ENCODE measurements around the gene JPH2.

The JPH2 gene

DNA sequence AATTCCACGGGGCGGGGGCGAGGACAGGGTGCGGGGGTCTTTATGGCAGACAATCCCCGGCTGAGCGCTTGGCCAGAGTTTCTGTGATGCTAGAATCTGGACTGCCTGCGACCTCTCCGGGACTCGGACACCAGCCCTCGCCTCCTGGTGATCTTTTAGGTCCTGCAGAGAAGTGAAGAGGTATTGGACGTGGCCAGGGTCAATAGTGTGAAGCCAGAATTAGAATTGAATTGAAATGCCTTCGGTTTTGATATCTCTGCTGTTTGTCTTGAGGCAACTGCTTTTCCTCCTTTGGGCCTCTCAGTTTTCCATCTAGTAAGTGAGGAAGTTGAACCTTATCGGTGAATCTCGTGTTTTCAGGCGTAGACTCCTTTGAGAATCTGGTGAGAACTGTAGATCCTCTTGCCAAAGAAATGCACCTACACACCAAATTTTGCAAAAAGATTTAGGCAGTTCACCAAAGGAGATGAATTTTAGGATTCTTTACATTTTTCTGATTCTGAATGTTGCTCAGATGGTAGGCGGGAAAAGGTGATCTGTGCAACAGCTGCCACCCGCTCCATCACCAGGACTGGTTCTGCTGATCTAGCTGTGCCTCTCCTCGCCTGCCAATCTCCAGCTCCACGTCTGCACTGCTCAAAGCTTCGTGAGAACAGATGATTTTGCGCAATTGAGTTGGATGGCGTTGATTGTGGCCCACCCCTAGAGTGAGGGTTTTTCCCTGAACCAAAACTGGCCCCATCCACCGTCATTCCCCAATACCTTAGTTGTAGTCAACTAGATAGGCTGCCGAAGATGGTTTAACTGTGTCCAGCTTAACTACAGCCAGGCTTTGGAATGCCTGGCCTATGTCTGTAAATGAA is 24.4 kb upstream of the JPH2 start:
- H3K9ac ChIP-seq (ENCODE audit: low read length): peak overlapping the region; percentile 89
- H3F3A ChIP-seq (ENCODE audit: insufficient read depth, low read length): peaks cover 12% of the 10 kb centered on the region
- H3K9me3 ChIP-seq (replicated peaks; ENCODE audit: insufficient read depth, low read length): no peaks in the 10 kb centered on the region
- H2AFZ ChIP-seq (ENCODE audit: low read length): peak overlapping the region; percentile 50
- peaks cover 16% of the 10 kb centered on the region for H4K20me1 ChIP-seq (ENCODE audit: insufficient read depth, low read length)
- peak overlapping the region; percentile 76 for H3K4me2 ChIP-seq (ENCODE audit: low read depth, low read length)
- TF ChIP-seq EZH2 (optimal IDR thresholded peaks at IDR 0.05; ENCODE audit: low read depth, low read length) (no peak), EZH2phosphoT487 (IDR thresholded peaks at IDR 0.05; ENCODE audit: low read length) (no peak)
- TF ChIP-seq, protein P1, sequence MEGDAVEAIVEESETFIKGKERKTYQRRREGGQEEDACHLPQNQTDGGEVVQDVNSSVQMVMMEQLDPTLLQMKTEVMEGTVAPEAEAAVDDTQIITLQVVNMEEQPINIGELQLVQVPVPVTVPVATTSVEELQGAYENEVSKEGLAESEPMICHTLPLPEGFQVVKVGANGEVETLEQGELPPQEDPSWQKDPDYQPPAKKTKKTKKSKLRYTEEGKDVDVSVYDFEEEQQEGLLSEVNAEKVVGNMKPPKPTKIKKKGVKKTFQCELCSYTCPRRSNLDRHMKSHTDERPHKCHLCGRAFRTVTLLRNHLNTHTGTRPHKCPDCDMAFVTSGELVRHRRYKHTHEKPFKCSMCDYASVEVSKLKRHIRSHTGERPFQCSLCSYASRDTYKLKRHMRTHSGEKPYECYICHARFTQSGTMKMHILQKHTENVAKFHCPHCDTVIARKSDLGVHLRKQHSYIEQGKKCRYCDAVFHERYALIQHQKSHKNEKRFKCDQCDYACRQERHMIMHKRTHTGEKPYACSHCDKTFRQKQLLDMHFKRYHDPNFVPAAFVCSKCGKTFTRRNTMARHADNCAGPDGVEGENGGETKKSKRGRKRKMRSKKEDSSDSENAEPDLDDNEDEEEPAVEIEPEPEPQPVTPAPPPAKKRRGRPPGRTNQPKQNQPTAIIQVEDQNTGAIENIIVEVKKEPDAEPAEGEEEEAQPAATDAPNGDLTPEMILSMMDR (IDR thresholded peaks at IDR 0.05; ENCODE audit: low read length): no peak
- H3K4me3 ChIP-seq (ENCODE audit: low read length): peak overlapping the region; percentile 78
- H3K9me2 ChIP-seq (replicated peaks; ENCODE audit: insufficient read depth, low read length): no peaks in the 10 kb centered on the region
- peaks cover 14% of the 10 kb centered on the region; the same call in 1 of the 2 replicates for H3K4me1 ChIP-seq (ENCODE audit: low read length)
- DNase-seq: peak; percentile 38
- H3K79me2 ChIP-seq (ENCODE audit: low read length): peaks cover 47% of the 10 kb centered on the region
- no peaks in the 10 kb centered on the region for H3K27me3 ChIP-seq (replicated peaks; ENCODE audit: insufficient read depth, low read length)
- H3K36me3 ChIP-seq (replicated peaks; ENCODE audit: insufficient read depth, low read length): no peaks in the 10 kb centered on the region
- H3K27ac ChIP-seq (ENCODE audit: low read length): peak overlapping the region; percentile 90

DNA sequence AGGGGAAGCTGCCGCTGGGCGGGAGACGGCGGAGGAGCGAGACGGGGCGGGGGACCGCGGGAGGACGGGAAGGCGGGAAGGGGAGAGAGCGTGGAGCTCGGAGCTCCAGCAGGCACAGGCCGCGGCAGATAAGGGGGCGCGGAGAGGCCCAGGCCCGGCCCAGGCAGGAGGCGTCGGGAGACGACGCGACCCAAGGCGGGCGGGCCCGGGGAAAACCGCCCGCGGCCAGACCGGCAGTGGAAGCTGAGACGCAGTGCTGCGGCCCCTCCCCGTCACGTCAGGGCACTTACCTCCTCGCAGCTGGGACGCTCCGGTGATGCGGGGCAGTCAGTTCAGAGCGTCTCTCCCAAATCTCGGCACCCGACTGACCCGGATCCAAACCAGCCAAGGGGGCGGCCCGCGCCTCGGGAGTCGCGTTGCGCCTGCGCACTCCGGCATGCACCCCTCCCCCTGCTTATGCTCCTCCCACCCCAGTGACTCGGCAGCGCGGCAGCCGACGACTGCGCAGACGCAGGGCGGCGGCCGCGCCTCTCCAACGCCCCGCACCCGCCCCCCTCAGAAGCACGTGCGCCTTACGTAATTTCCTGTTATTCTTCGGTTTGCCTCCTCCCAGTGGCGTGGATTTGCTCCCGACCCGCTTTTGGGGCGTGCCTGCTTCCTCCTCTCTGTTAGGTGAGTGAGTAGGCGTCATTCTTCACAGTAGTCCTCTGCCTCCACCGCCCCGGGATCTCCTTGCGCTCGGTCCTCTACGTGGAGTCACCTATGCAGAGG is 23.6 kb upstream of the JPH2 start, which contains the start of gene OSER1:
Gene OSER1, minus strand, starts transcription at position 366 of the 771 bp plus-strand sequence. CDS start 3,814 bp downstream, outside the sequence.
- Histone ChIP-seq H3K27ac (ENCODE audit: low read length) (peak within 1 kb of the TSS; percentile 90), H3K4me1 (ENCODE audit: low read length) (peaks cover 14% of the 10 kb centered on the region; the same call in 1 of the 2 replicates), H3K9me2 (replicated peaks; ENCODE audit: insufficient read depth, low read length) (no peaks in the 10 kb centered on the region), H2AFZ (ENCODE audit: low read length) (peak within 1 kb of the TSS; percentile 51), H3K4me2 (ENCODE audit: low read depth, low read length) (peak within 1 kb of the TSS; percentile 86), H3K9ac (ENCODE audit: low read length) (peak within 1 kb of the TSS; percentile 96), H3K79me2 (ENCODE audit: low read length) (peaks cover 54% of the 10 kb centered on the region), H3F3A (ENCODE audit: insufficient read depth, low read length) (peaks cover 12% of the 10 kb centered on the region), H3K4me3 (ENCODE audit: low read length) (peak within 1 kb of the TSS; percentile 95), H3K9me3 (replicated peaks; ENCODE audit: insufficient read depth, low read length) (no peaks in the 10 kb centered on the region), H3K27me3 (replicated peaks; ENCODE audit: insufficient read depth, low read length) (no peaks in the 10 kb centered on the region), H4K20me1 (ENCODE audit: insufficient read depth, low read length) (peaks cover 16% of the 10 kb centered on the region), H3K36me3 (replicated peaks; ENCODE audit: insufficient read depth, low read length) (0 out of 2 replicates have a peak, but pooled peaks cover 2% of the 10 kb centered on the region)
- no peak for TF ChIP-seq EZH2 (optimal IDR thresholded peaks at IDR 0.05; ENCODE audit: low read depth, low read length)
- no peak for TF ChIP-seq EZH2phosphoT487 (IDR thresholded peaks at IDR 0.05; ENCODE audit: low read length)
- TF ChIP-seq, protein P1 (IDR thresholded peaks at IDR 0.05; ENCODE audit: low read length): no peak
- DNase-seq: peak; percentile 98

DNA sequence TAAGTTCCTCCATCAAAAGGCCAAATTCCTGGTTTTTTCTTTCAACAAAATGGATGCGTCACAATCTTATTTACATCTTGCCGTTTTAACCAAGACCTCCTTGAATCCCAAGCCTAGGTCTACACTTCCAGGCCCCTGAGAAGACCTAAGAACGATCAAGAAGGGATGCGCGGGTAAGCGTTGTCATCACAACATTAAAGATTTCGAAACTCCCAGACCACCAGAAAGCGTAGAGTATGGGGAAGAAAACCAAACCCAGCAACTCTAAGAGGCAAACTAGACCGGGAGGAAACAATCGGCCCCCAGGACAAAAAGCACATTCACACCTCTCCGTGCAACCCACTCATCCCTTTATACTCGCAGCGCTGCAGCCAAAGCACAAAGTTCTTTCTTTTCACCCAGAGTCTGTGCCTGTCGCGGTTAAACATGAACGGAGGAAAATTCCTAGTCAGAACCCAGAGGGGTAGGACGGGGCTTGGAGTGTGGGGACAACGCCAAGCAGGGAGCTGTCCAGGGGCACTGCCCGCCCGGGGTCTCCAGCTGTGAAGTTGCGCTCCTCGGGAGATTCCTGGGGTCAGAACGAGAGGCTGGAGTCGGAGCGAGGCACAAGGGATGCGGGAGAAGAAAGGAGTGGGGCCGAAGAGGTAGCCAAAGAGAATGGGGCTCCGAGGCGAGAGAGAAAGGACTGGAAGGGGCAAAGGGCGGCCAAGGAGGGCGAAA is 22.9 kb upstream of the JPH2 start:
- H3K79me2 ChIP-seq (ENCODE audit: low read length): peaks cover 61% of the 10 kb centered on the region
- peak overlapping the region; percentile 96 for H3K9ac ChIP-seq (ENCODE audit: low read length)
- H4K20me1 ChIP-seq (ENCODE audit: insufficient read depth, low read length): peaks cover 16% of the 10 kb centered on the region
- peak overlapping the region; percentile 90 for H3K27ac ChIP-seq (ENCODE audit: low read length)
- peak overlapping the region; percentile 95 for H3K4me3 ChIP-seq (ENCODE audit: low read length)
- H3K36me3 ChIP-seq (replicated peaks; ENCODE audit: insufficient read depth, low read length): 0 out of 2 replicates have a peak, but pooled peaks cover 2% of the 10 kb centered on the region
- H2AFZ ChIP-seq (ENCODE audit: low read length): peak overlapping the region; percentile 51; the same call in 1 of the 2 replicates
- no peaks in the 10 kb centered on the region for H3K9me2 ChIP-seq (replicated peaks; ENCODE audit: insufficient read depth, low read length)
- TF ChIP-seq, protein P1 (IDR thresholded peaks at IDR 0.05; ENCODE audit: low read length): no peak
- TF ChIP-seq EZH2phosphoT487 (IDR thresholded peaks at IDR 0.05; ENCODE audit: low read length): no peak
- TF ChIP-seq EZH2 (optimal IDR thresholded peaks at IDR 0.05; ENCODE audit: low read depth, low read length): no peak
- no peaks in the 10 kb centered on the region for H3K9me3 ChIP-seq (replicated peaks; ENCODE audit: insufficient read depth, low read length)
- H3K4me2 ChIP-seq (ENCODE audit: low read depth, low read length): peak overlapping the region; percentile 86
- DNase-seq: peak; percentile 15
- peaks cover 14% of the 10 kb centered on the region; the same call in 1 of the 2 replicates for H3K4me1 ChIP-seq (ENCODE audit: low read length)
- H3K27me3 ChIP-seq (replicated peaks; ENCODE audit: insufficient read depth, low read length): no peaks in the 10 kb centered on the region
- H3F3A ChIP-seq (ENCODE audit: insufficient read depth, low read length): peaks cover 12% of the 10 kb centered on the region
